WTC11 (cell line): ENCODE measurements around the gene MRGPRX2. TPM values are rescaled to one million over a fixed set of nuclear protein-coding genes. Genes with fewer than 3 reads are reported as not detected.

Source experiments
- ATAC-seq: fragments of 200-7000 bp; cut with Tn5 transposase; 2 replicates; pipeline ENCODE4 v1.10.0; 2021; ENCODE audit warnings: mild to moderate bottlenecking, moderate library complexity
- CTCF ChIA-PET: fragments of 300-600 bp; sonication (Branson Sonifier 250); formaldehyde crosslinking; loops from one replicate; lab custom pipeline; 2021; ENCODE audit warnings: antibody characterized with exemption; lab: Charles Lee
- POLR2A ChIA-PET: fragments of 350-600 bp; sonication (Branson Sonifier 250); formaldehyde crosslinking; loops from one replicate; lab custom pipeline; 2021; ENCODE audit warnings: antibody characterized with exemption; lab: Charles Lee
- DNase-seq: peaks from one replicate; pipeline ENCODE4 v3.0.0; 2021; ENCODE audit warnings: low spot score
- H3K27ac Mint-ChIP-seq: 2 replicates; pipeline ENCODE4 v1.8.0; 2021; ENCODE audit warnings: mixed read lengths
- H3K27me3 Mint-ChIP-seq: 2 replicates; pipeline ENCODE4 v1.8.0; 2021; ENCODE audit warnings: low read depth, mild to moderate bottlenecking, moderate library complexity, mixed read lengths
- H3K36me3 Mint-ChIP-seq: 2 replicates; pipeline ENCODE4 v1.8.0; 2021; ENCODE audit warnings: mixed read lengths
- H3K4me1 Mint-ChIP-seq: 2 replicates; pipeline ENCODE4 v1.8.0; 2022; ENCODE audit warnings: mixed read lengths
- H3K4me3 Mint-ChIP-seq: 2 replicates; pipeline ENCODE4 v1.8.0; 2021; ENCODE audit warnings: mild to moderate bottlenecking, moderate library complexity, mixed read lengths
- H3K9me3 Mint-ChIP-seq: 2 replicates; pipeline ENCODE4 v1.8.0; 2021; ENCODE audit warnings: mixed read lengths
- ATF1 ChIP-seq: sonication (generic); formaldehyde crosslinking; IDR thresholded peaks from 2 replicates; pipeline ENCODE4 v1.8.1; 2023; ENCODE audit warnings: mild to moderate bottlenecking, moderate library complexity, missing genetic modification reagents
- EMX1 ChIP-seq: fragments of 250-450 bp; sonication (Bioruptor Pico); IDR thresholded peaks from 2 replicates; pipeline ENCODE4 v1.8.0; 2021; ENCODE audit warnings: mild to moderate bottlenecking
- FOXJ3 ChIP-seq: sonication (generic); formaldehyde crosslinking; IDR thresholded peaks from 2 replicates; pipeline ENCODE4 v1.9.0; 2021; ENCODE audit warnings: missing genetic modification reagents, mild to moderate bottlenecking, borderline replicate concordance
- FOXK1 ChIP-seq: sonication (generic); formaldehyde crosslinking; IDR thresholded peaks from 2 replicates; pipeline ENCODE4 v1.8.0; 2022; ENCODE audit warnings: mild to moderate bottlenecking, moderate library complexity, missing genetic modification reagents
- JUN ChIP-seq: sonication (generic); formaldehyde crosslinking; IDR thresholded peaks from 2 replicates; pipeline ENCODE4 v1.8.0; 2023; ENCODE audit warnings: mild to moderate bottlenecking, missing genetic modification reagents
- KAT7 ChIP-seq: sonication (generic); formaldehyde crosslinking; IDR thresholded peaks from 2 replicates; pipeline ENCODE4 v1.8.1; 2023; ENCODE audit warnings: missing genetic modification reagents, mild to moderate bottlenecking, borderline replicate concordance
- MXD4 ChIP-seq: fragments of 250-450 bp; sonication (Bioruptor Pico); IDR thresholded peaks from 2 replicates; pipeline ENCODE4 v1.8.0; 2021; ENCODE audit warnings: mild to moderate bottlenecking, moderate library complexity, borderline replicate concordance
- NFATC4 ChIP-seq: fragments of 250-450 bp; sonication (Bioruptor Pico); IDR thresholded peaks from 2 replicates; pipeline ENCODE4 v1.9.0; 2021; ENCODE audit warnings: mild to moderate bottlenecking
- NR3C1 ChIP-seq: sonication (generic); formaldehyde crosslinking; conservative IDR thresholded peaks from 2 replicates; pipeline ENCODE4 v1.8.1; 2023; ENCODE audit warnings: low read depth, mild to moderate bottlenecking, missing genetic modification reagents
- SOX15 ChIP-seq: fragments of 250-450 bp; sonication (Bioruptor Pico); IDR thresholded peaks from 2 replicates; pipeline ENCODE4 v1.9.0; 2021; ENCODE audit warnings: mild to moderate bottlenecking
- TCF7 ChIP-seq: sonication (generic); formaldehyde crosslinking; IDR thresholded peaks from 2 replicates; pipeline ENCODE4 v1.8.0; 2022; ENCODE audit warnings: mild to moderate bottlenecking, low read depth, missing genetic modification reagents, moderate library complexity
- TEAD1 ChIP-seq: sonication (generic); formaldehyde crosslinking; IDR thresholded peaks from 2 replicates; pipeline ENCODE4 v1.8.0; 2022; ENCODE audit warnings: mild to moderate bottlenecking, missing genetic modification reagents
- ZBTB43 ChIP-seq: sonication (generic); formaldehyde crosslinking; IDR thresholded peaks from 2 replicates; pipeline ENCODE4 v1.8.1; 2023; ENCODE audit warnings: mild to moderate bottlenecking, missing genetic modification reagents
- ZMAT4 ChIP-seq: fragments of 250-450 bp; sonication (Bioruptor Pico); IDR thresholded peaks from 2 replicates; pipeline ENCODE4 v1.9.0; 2021; ENCODE audit warnings: mild to moderate bottlenecking
- ZNF317 ChIP-seq: sonication (generic); formaldehyde crosslinking; IDR thresholded peaks from 2 replicates; pipeline ENCODE4 v1.8.1; 2023; ENCODE audit warnings: low read depth, mild to moderate bottlenecking, moderate library complexity, missing genetic modification reagents, borderline replicate concordance
- ZNF423 ChIP-seq: fragments of 250-450 bp; sonication (Bioruptor Pico); IDR thresholded peaks from 2 replicates; pipeline ENCODE4 v2.1.2; 2022; ENCODE audit warnings: mild to moderate bottlenecking, moderate library complexity
- ZNF532 ChIP-seq: fragments of 250-450 bp; sonication (Bioruptor Pico); IDR thresholded peaks from 2 replicates; pipeline ENCODE4 v1.9.0; 2021; ENCODE audit warnings: mild to moderate bottlenecking, borderline replicate concordance
- ZNF671 ChIP-seq: fragments of 250-450 bp; sonication (Bioruptor Pico); IDR thresholded peaks from 2 replicates; pipeline ENCODE4 v1.8.0; 2021; ENCODE audit warnings: mild to moderate bottlenecking
- total RNA-seq: library from RNA; stranded (reverse); gene quantifications from 3 replicates; pipeline ENCODE4 v1.2.3, GENCODE V29; 2021
- TF ChIP-seq, protein P1 (sequence below): fragments of 250-450 bp; sonication (Bioruptor Pico); IDR thresholded peaks from 2 replicates; pipeline ENCODE4 v2.1.2; 2022; ENCODE audit warnings: mild to moderate bottlenecking, moderate library complexity
- TF ChIP-seq, protein P2 (sequence below): sonication (generic); formaldehyde crosslinking; IDR thresholded peaks from 2 replicates; pipeline ENCODE4 v1.8.0; 2023; ENCODE audit warnings: mild to moderate bottlenecking, missing genetic modification reagents
- TF ChIP-seq, protein P3 (sequence below): fragments of 200-600 bp; IDR thresholded peaks from 2 replicates; pipeline ENCODE4 v1.8.0; 2022; ENCODE audit warnings: antibody characterized with exemption

Gene MRGPRX2
- total RNA-seq, 1 experiment from 2014 or later: not detected

- Mint-ChIP-seq H3K4me1 (no peaks in the 10 kb centered on the region), H3K4me3 (no peak overlapping the region), H3K27ac (no peak overlapping the region), H3K36me3 (no peaks in the 10 kb centered on the region), H3K27me3 (no peaks in the 10 kb centered on the region; the same call in 1 of the 2 replicates), H3K9me3 (peaks cover 5% of the 10 kb centered on the region; the same call in 1 of the 2 replicates)
- no peak for ATAC-seq
- CTCF ChIA-PET: interaction anchor here (0.6 to 0.9 kb wide), 2 partner anchors 18 to 157 kb away, joined by 3 to 4 read pairs; no protein-coding TSS in a partner anchor
- POLR2A ChIA-PET: no interaction called here
- TF ChIP-seq, protein P1, sequence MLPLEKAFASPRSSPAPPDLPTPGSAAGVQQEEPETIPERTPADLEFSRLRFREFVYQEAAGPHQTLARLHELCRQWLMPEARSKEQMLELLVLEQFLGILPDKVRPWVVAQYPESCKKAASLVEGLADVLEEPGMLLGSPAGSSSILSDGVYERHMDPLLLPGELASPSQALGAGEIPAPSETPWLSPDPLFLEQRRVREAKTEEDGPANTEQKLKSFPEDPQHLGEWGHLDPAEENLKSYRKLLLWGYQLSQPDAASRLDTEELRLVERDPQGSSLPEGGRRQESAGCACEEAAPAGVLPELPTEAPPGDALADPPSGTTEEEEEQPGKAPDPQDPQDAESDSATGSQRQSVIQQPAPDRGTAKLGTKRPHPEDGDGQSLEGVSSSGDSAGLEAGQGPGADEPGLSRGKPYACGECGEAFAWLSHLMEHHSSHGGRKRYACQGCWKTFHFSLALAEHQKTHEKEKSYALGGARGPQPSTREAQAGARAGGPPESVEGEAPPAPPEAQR (CRISPR knock-in tag): no peak
- TF ChIP-seq ZNF423 (CRISPR knock-in tag) (no peak), ZNF317 (CRISPR knock-in tag) (no peak), FOXK1 (CRISPR knock-in tag) (no peak), SOX15 (no peak), NFATC4 (CRISPR knock-in tag) (no peak), NR3C1 (no peak), ATF1 (no peak), MXD4 (CRISPR knock-in tag) (no peak)
- DNase-seq: no peak
These were observed 34.3 kb upstream of the MRGPRX2 start for GRCh38 chr11:19094859-19095258.

DNA sequence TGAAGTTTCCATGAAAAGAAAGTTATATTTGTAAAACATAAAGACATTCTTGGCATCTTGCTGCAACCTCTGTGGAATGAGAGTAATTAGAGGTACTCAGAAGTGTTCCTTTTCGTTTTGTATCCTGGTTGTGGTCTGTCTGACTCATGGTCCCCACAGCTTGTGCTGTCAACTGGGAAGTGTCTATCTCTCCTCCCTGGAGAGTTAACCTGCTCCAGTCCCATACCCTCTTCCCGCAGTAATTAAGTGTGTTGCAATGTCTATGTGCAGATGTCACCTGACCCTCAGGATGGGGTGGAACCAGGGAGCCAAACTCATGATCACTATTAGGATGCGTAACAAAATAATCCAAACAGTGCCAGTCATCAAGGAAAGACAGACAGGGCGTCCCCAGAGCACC is 33.5 kb upstream of the MRGPRX2 start:
- POLR2A ChIA-PET: no interaction called here
- TF ChIP-seq, protein P2, sequence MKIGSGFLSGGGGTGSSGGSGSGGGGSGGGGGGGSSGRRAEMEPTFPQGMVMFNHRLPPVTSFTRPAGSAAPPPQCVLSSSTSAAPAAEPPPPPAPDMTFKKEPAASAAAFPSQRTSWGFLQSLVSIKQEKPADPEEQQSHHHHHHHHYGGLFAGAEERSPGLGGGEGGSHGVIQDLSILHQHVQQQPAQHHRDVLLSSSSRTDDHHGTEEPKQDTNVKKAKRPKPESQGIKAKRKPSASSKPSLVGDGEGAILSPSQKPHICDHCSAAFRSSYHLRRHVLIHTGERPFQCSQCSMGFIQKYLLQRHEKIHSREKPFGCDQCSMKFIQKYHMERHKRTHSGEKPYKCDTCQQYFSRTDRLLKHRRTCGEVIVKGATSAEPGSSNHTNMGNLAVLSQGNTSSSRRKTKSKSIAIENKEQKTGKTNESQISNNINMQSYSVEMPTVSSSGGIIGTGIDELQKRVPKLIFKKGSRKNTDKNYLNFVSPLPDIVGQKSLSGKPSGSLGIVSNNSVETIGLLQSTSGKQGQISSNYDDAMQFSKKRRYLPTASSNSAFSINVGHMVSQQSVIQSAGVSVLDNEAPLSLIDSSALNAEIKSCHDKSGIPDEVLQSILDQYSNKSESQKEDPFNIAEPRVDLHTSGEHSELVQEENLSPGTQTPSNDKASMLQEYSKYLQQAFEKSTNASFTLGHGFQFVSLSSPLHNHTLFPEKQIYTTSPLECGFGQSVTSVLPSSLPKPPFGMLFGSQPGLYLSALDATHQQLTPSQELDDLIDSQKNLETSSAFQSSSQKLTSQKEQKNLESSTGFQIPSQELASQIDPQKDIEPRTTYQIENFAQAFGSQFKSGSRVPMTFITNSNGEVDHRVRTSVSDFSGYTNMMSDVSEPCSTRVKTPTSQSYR (CRISPR knock-in tag): no peak
- TF ChIP-seq ZNF423 (CRISPR knock-in tag) (no peak), ZNF671 (no peak), ZMAT4 (CRISPR knock-in tag) (no peak), SOX15 (no peak)
- TF ChIP-seq, protein P3, sequence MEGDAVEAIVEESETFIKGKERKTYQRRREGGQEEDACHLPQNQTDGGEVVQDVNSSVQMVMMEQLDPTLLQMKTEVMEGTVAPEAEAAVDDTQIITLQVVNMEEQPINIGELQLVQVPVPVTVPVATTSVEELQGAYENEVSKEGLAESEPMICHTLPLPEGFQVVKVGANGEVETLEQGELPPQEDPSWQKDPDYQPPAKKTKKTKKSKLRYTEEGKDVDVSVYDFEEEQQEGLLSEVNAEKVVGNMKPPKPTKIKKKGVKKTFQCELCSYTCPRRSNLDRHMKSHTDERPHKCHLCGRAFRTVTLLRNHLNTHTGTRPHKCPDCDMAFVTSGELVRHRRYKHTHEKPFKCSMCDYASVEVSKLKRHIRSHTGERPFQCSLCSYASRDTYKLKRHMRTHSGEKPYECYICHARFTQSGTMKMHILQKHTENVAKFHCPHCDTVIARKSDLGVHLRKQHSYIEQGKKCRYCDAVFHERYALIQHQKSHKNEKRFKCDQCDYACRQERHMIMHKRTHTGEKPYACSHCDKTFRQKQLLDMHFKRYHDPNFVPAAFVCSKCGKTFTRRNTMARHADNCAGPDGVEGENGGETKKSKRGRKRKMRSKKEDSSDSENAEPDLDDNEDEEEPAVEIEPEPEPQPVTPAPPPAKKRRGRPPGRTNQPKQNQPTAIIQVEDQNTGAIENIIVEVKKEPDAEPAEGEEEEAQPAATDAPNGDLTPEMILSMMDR: no peak
- Mint-ChIP-seq H3K9me3 (peaks cover 9% of the 10 kb centered on the region), H3K27me3 (no peaks in the 10 kb centered on the region; the same call in 1 of the 2 replicates), H3K4me3 (no peak overlapping the region), H3K27ac (no peak overlapping the region), H3K4me1 (no peaks in the 10 kb centered on the region), H3K36me3 (no peaks in the 10 kb centered on the region)
- ATAC-seq (no peak), DNase-seq (no peak)
- CTCF ChIA-PET: no interaction called here

- H3K36me3 Mint-ChIP-seq: no peaks in the 10 kb centered on the region
- H3K9me3 Mint-ChIP-seq: peaks cover 9% of the 10 kb centered on the region
- CTCF ChIA-PET: no interaction called here
- no peak for DNase-seq
- no peak for ATAC-seq
- no peak overlapping the region for H3K4me3 Mint-ChIP-seq
- H3K4me1 Mint-ChIP-seq: no peaks in the 10 kb centered on the region
- POLR2A ChIA-PET: no interaction called here
- no peak overlapping the region for H3K27ac Mint-ChIP-seq
- H3K27me3 Mint-ChIP-seq: peaks cover 2% of the 10 kb centered on the region; the same call in 1 of the 2 replicates
- TF ChIP-seq KAT7: no peak
- TF ChIP-seq FOXJ3 (CRISPR knock-in tag): no peak
- TF ChIP-seq TEAD1 (CRISPR knock-in tag): no peak
- TF ChIP-seq JUN (CRISPR knock-in tag): no peak
- TF ChIP-seq TCF7: no peak
- TF ChIP-seq ZNF423 (CRISPR knock-in tag): no peak
- no peak for TF ChIP-seq ZBTB43 (CRISPR knock-in tag)
- TF ChIP-seq ZNF532 (CRISPR knock-in tag): no peak
- no peak for TF ChIP-seq ATF1
- TF ChIP-seq EMX1 (CRISPR knock-in tag): no peak
- TF ChIP-seq ZNF317 (CRISPR knock-in tag): no peak
These were observed 32.3 kb upstream of the MRGPRX2 start for GRCh38 chr11:19092850-19093249.
